Loucy (cell line): ENCODE data around the gene CD96.

Experiments used
- CTCF ChIP-seq: fragments of 200-600 bp; sonication (generic); conservative IDR thresholded peaks from 2 replicates; pipeline ENCODE4 v1.5.1; 2014; ENCODE audit warnings: mild to moderate bottlenecking, antibody characterized with exemption, low read length
- EZH2phosphoT487 ChIP-seq: fragments of 200-600 bp; IDR thresholded peaks from 2 replicates; pipeline ENCODE4 v1.6.1; 2018; ENCODE audit warnings: antibody characterized with exemption, mild to moderate bottlenecking, moderate library complexity, borderline replicate concordance

DNA sequence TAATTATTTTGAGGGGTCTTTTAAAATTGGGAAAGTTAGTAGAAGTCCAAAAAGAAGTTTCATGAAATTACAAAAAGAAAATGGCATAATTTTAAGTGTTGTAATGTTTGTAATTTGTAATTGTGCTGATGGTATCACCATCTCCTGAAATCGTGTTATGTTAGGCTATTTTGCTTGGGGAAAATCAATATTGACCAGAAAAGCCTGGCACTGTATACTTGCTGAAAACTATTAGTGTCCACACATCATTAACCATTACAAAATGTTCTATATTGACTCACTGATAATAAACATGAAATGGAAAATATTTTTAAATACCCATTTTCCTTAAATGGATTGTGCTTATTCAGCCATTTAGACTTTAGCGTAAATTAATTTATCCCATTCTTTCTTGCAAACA is 93.4 kb downstream of the CD96 start:
- no peak for TF ChIP-seq CTCF
- no peak for TF ChIP-seq EZH2phosphoT487
